ELF-1 (cell line): ENCODE data around the gene GAB4.

ENCODE experiments used
- DNase-seq: peaks from one replicate; pipeline ENCODE4 v3.0.0-alpha.2; 2016; ENCODE audit warnings: low read depth, low spot score

The GAB4 gene

GRCh38 chr22:16987822-16988221 is 20.2 kb downstream of the GAB4 start:
- DNase-seq: no peak

- DNase-seq: no peak
Measured at GRCh38 chr22:16975155-16975885, 32.7 kb downstream of the GAB4 start.

GRCh38 chr22:16974298-16975084 is 33.5 kb downstream of the GAB4 start:
- no peak for DNase-seq

- DNase-seq: no peak
Measured at GRCh38 chr22:16973591-16974297, 34.3 kb downstream of the GAB4 start.

GRCh38 chr22:16972311-16972710 is 35.7 kb downstream of the GAB4 start:
- no peak for DNase-seq

- DNase-seq: no peak
Measured at GRCh38 chr22:16970446-16970845, 37.6 kb downstream of the GAB4 start.

GRCh38 chr22:16969508-16970327 is 38.3 kb downstream of the GAB4 start:
- DNase-seq: no peak

GRCh38 chr22:16968218-16968595 is 39.8 kb downstream of the GAB4 start:
- no peak for DNase-seq

GRCh38 chr22:16967453-16968217 is 40.4 kb downstream of the GAB4 start:
- DNase-seq: no peak

- no peak for DNase-seq
Measured at GRCh38 chr22:16966251-16966650, 41.8 kb downstream of the GAB4 start.

GRCh38 chr22:16965560-16965959 is 42.5 kb downstream of the GAB4 start:
- no peak for DNase-seq

- no peak for DNase-seq
Measured at GRCh38 chr22:16965083-16965482, 42.9 kb downstream of the GAB4 start.

- DNase-seq: no peak
Measured at GRCh38 chr22:16964366-16964765, 43.7 kb downstream of the GAB4 start.

- DNase-seq: no peak
Measured at GRCh38 chr22:16963189-16963945, 44.7 kb downstream of the GAB4 start.

GRCh38 chr22:16962501-16962900 is 45.5 kb downstream of the GAB4 start:
- no peak for DNase-seq

- no peak for DNase-seq
Measured at GRCh38 chr22:16961477-16962186, 46.4 kb downstream of the GAB4 start.

GRCh38 chr22:16960884-16961249 is 47.2 kb downstream of the GAB4 start:
- no peak for DNase-seq

GRCh38 chr22:16960220-16960883 is 47.7 kb downstream of the GAB4 start:
- no peak for DNase-seq

GRCh38 chr22:16959345-16959930 is 48.6 kb downstream of the GAB4 start:
- DNase-seq: no peak
